ENCODE data around the gene SLC9B2. TPM values are rescaled to one million over a fixed set of nuclear protein-coding genes. Genes with fewer than 3 reads are reported as not detected.
"Not testable (repeated sequence)": the region's sequence is repeated elsewhere in the genome, so short reads cannot be mapped to it uniquely, and the experiment has no call there.

Gene SLC9B2
- total RNA-seq, 1 experiment from 2014 or later: 3.4 TPM

DNA sequence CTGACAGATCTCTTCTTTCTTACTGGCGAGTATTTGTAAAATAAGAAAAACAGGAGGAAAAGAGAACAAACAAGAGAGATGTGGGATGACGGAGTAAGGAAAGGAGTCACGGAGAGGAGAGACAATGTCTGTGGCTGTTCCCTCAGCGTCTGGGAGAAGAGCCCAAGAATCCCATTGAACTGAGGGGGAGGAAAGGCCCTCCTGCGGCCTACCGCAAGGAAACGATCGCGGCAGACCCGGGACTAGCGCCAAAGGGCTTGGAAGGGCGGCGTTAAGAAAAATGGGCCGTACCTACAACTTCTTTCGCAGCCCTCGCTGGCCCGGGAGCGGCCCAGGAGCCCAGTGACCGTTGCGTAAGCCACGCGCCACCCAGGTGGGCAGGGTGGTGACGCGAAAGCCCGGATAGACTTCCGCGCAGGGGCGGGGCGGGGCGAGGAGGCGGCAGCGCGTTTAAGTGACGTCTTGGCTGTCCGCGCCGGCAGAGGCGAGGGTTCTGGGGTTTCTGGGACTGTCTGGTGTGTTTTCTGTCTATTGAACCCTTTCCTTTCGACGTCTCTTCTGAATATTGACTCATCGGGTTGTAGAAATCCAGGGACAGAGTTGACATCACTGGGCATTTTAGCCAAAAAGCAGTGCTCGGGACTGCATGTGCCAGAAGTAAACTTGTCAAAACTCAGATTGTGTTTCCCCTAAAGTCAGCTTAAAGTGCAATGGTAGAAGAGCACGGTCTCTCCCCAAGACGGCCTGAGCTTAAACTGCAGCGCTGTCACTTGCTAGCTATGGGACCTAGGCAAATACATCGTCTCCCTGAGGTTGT, 57.0 kb downstream of the SLC9B2 start, which contains the start of gene SLC9B1:
Gene SLC9B1 (minus strand): TSS at position 398 of the 817 bp plus-strand sequence. CDS start 27,994 bp downstream, outside the sequence.
- DNase-seq (ENCODE audit: low spot score): peak; percentile 98

GRCh38 chr4:103018391-103019307, 57.9 kb downstream of the SLC9B2 start:
- DNase-seq (ENCODE audit: low spot score): no peak

- DNase-seq (ENCODE audit: low spot score): no peak
These were observed 64.0 kb downstream of the SLC9B2 start for GRCh38 chr4:103012551-103012950.

DNA sequence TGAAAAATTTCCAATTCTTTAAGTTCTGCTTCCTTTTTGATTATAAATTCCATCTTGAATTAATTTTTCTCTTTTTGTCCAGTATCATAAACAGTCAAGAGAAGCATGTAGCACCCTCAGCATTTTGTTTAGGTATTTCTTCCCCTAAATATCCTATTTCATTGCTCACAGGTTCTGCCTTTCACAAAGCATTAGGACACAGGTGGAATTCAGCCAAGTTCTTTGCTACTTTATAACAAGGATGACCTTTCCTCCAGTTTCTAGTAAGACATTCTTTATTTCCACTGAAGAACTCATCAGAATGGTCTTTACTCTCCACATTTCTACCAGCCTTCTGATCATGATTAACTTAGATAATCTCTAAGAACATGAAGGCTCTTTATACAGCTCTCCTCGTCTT, 64.5 kb downstream of the SLC9B2 start:
- DNase-seq (ENCODE audit: low spot score): no peak

- no peak for DNase-seq (ENCODE audit: low spot score)
These were observed 65.1 kb downstream of the SLC9B2 start for GRCh38 chr4:103011378-103012025.

GRCh38 chr4:103010804-103011203, 65.8 kb downstream of the SLC9B2 start:
- DNase-seq (ENCODE audit: low spot score): no peak

DNA sequence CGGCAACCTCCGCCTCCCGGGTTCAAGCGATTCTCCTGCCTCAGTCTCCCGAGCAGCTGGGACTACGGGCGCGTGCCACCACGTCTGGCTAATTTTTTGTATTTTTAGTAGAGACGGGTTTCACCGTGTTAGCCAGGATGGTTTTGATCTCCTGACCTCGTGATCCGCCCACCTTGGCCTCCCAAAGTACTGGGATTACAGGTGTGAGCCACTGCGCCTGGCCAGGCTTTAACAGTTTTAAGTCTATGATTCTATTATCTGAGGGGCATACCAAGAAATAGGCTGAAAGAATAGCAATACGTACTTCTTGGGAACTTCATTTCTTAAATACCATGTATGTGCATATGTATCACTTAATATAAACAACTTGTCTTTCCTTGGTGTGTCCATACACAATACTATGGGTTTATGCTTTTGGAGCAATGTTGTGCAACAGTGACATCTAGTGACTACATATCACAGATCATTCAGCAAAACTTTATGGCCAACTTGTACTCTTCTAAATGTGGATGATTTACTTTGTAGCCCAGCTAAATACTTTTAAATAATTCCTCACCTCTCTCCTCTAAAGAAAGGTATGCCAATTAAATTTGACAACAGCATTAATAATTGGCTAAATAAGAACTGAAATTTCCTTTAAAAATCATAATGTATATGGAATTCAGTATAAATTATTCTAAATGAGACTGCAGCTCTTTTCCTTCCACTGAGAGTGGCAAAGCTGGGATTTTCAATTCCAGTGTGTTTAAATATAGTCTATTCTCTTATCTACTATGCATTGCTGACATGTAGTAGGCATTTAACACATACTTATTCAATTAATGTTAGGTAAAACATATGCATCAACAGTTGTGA, 67.5 kb downstream of the SLC9B2 start:
- peak; percentile 88 for DNase-seq (ENCODE audit: low spot score)

DNA sequence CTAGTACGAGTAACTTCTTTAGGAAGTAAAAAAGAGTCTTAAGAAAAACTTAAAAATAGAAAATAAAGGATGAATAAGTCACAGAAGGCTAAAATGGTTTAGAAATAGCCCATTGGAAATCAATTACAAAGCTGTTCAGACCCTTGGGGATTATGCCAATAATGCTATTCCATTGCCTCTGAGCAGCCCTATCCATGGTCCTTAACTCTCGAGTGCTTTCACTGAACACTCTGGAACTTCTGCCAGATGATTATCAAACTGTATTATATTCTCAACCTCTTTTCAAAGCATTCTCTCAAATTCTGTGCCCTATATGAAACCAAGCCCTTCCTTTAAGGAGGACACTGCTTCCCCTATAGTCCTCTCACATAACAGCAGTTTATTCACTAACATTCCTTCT, 74.0 kb downstream of the SLC9B2 start:
- no peak for DNase-seq (ENCODE audit: low spot score)

DNA sequence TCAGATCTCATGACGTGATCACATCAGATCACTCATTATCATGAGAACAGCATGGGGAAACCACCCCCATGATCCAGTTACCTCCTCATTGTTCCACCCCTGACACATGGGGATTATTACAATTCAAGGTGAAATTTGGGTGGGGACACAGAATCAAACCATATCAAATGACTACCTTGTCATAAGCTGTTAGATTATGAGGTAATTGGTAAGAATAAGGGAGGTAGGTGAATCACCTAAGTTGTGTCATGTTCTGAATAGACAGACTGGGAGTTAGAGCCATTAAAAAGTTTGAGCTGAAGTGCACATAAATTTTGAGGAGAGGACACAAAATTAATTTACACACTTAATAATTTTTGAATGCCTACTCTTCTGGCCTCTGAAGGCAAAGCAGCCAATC, 81.8 kb downstream of the SLC9B2 start:
- DNase-seq (ENCODE audit: low spot score): no peak

DNA sequence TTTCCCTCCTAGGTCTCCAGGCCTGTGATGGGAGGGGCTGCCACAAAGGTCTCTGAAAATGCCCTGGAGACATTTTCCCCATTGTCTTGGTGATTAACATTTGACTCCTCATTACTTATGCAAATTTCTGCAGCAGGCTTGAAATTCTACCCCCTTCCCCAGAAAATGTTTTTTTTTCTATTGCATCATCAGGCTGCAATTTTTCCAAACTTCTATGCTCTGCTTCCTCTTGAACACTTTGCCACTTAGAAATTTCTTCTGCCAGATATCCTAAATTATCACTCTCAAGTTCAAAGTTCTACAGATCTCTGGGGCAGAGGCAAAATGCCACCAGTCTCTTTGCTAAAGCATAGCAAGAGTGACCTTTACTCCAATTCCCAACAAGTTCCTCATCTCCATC, 82.6 kb downstream of the SLC9B2 start:
- DNase-seq (ENCODE audit: low spot score): not testable (repeated sequence)

DNA sequence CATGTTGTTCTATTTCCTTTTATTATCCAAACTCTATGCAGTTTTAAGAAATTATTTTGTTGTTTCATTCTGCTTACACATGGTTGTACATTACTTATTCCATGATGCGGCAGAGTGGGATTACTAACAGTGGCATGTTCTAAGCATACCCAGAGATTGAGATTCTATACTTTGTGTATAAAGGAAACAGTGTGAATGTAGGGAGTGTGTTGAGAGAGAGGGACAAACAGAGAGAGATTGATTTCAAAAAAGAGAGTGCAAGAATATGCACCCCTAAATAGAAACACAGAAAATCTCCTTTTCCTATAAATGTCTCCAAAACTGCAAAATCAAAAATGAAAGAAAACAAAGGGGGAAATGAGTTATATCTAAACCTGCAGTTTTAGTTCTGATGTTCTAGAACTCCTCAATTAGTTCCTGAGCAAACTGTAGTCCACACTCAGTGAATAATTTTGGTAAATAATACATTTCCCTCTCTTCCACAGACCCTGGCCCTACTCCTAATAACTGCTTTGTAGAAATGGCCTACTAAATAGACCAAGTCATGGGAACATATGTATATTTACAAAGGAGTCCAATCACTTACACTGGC, 88.0 kb downstream of the SLC9B2 start:
- DNase-seq (ENCODE audit: low spot score): no peak

GRCh38 chr4:102981005-102981404, 95.6 kb downstream of the SLC9B2 start:
- DNase-seq (ENCODE audit: low spot score): no peak

Other genes with a start within 250 kb of the SLC9B2 start
- 496 and 506 TPM in 2 replicates for gene UBE2D3, start 249.2 kb downstream of the SLC9B2 start, total RNA-seq (2014; rRNA removed; shearing (Covaris generic))
- gene CISD2, start 207.8 kb downstream of the SLC9B2 start, total RNA-seq (2014; rRNA removed; shearing (Covaris generic)): 54.6 and 60.2 TPM in 2 replicates
- gene SLC9B1, start 57.1 kb downstream of the SLC9B2 start, total RNA-seq (2014; rRNA removed; shearing (Covaris generic)): not detected in 2 replicates
- 4.9 and 7.5 TPM in 2 replicates for gene BDH2, start 23.1 kb upstream of the SLC9B2 start, total RNA-seq (2014; rRNA removed; shearing (Covaris generic))
- gene CENPE, start 121.6 kb upstream of the SLC9B2 start, total RNA-seq (2014; rRNA removed; shearing (Covaris generic)): 4.3 and 5.7 TPM in 2 replicates

Data from HT-29 (cell line).